Right lobe of liver (tissue), 4 donors: ENCODE results near the gene CNTNAP3B.
"Not testable (repeated sequence)": the region's sequence is repeated elsewhere in the genome, so short reads cannot be mapped to it uniquely, and the experiment has no call there.

ENCODE experiments used
- POLR2A ChIP-seq: fragments of 450-650 bp; IDR thresholded peaks from one replicate; pipeline ENCODE4 v1.6.1; 2017; ENCODE audit warnings: antibody characterized with exemption, mild to moderate bottlenecking
- TF ChIP-seq, protein P1 (sequence below), 4 donors: fragments of 200-600 bp in 3 of 4; fragments of 450-650 bp in 1 of 4; IDR thresholded peaks; one replicate each; pipeline versions ENCODE4 v1.5.1 to v1.8.0; 2016 to 2022; ENCODE audit warnings: antibody characterized with exemption in 4 of 4, mild to moderate bottlenecking in 2 of 4
- donor health status: DM: no; HTN: no; CAD: no.
- donor health status: DM: no; HTN: no; CAD: no.
- donor health status: DM: no; HTN: yes; CAD: no.

DNA sequence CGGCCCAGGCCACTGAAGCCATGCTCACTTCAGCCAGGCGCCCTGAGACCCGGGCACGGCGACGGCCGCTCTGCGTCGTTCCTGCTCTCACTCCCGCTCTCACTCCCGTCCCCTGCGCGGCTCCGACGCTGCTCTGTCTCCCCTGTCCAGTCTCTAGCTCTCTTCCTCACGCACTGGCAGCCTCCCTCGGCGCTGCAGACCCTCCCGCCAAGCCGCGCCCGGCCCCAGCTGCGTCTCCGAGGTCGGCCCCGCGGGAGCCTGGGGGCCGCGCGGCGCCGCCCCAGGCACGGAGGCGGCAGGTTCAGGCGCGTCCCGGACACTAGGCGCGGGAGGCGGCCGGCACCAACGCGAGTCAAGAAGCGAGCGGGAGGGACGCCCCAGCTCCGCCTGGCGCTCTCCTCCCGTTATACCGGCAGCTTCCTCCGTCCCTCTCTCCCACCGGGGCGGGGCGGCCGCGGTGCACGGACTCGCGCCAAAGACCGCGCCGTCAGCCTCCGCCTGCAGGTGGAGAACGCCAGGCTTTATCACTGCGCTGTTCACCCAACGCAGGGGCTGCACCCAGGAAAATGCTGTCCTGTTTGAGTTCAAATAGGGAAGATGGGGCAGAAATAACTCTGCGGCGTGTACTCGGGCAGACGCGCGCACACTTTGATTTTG lies at the start of gene CNTNAP3B:
- TF ChIP-seq, protein P1, sequence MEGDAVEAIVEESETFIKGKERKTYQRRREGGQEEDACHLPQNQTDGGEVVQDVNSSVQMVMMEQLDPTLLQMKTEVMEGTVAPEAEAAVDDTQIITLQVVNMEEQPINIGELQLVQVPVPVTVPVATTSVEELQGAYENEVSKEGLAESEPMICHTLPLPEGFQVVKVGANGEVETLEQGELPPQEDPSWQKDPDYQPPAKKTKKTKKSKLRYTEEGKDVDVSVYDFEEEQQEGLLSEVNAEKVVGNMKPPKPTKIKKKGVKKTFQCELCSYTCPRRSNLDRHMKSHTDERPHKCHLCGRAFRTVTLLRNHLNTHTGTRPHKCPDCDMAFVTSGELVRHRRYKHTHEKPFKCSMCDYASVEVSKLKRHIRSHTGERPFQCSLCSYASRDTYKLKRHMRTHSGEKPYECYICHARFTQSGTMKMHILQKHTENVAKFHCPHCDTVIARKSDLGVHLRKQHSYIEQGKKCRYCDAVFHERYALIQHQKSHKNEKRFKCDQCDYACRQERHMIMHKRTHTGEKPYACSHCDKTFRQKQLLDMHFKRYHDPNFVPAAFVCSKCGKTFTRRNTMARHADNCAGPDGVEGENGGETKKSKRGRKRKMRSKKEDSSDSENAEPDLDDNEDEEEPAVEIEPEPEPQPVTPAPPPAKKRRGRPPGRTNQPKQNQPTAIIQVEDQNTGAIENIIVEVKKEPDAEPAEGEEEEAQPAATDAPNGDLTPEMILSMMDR (IDR thresholded peaks at IDR 0.05) = not testable (repeated sequence)
- TF ChIP-seq POLR2A = not testable (repeated sequence)
